GM23338 (cell line): ENCODE data around the gene PRTFDC1. TPM values are rescaled to one million over a fixed set of nuclear protein-coding genes. Genes with fewer than 3 reads are reported as not detected.

Experiments used
- ATAC-seq: fragments of 200-7000 bp; cut with Tn5 transposase; 3 replicates; pipeline ENCODE4 v1.9.1; 2020
- DNase-seq: peaks from one replicate; pipeline ENCODE4 v3.0.0-alpha.2; 2015; ENCODE audit warnings: low spot score
- H2AFZ ChIP-seq: fragments of 200-600 bp; sonication (generic); 2 replicates; pipeline ENCODE4 v1.8.0; 2016; ENCODE audit warnings: antibody characterized with exemption, mild to moderate bottlenecking, moderate library complexity
- H3F3A ChIP-seq: fragments of 200-600 bp; sonication (generic); replicated peaks from 2 replicates; pipeline ENCODE4 v1.8.0; 2017; ENCODE audit warnings: antibody characterized with exemption, mixed run types, low read depth
- H3K27ac ChIP-seq: fragments of 200-600 bp; sonication (generic); 2 replicates; pipeline ENCODE4 v1.6.1; 2016; ENCODE audit warnings: low read depth
- H3K27me3 ChIP-seq: fragments of 200-600 bp; sonication (generic); 2 replicates; pipeline ENCODE4 v1.8.0; 2016; ENCODE audit warnings: mild to moderate bottlenecking, mixed run types, moderate library complexity; ENCODE audit not compliant: insufficient read depth
- H3K36me3 ChIP-seq: fragments of 200-600 bp; sonication (generic); 2 replicates; pipeline ENCODE4 v1.8.0; 2016; ENCODE audit warnings: mild to moderate bottlenecking; ENCODE audit not compliant: insufficient read depth
- H3K4me1 ChIP-seq: fragments of 200-600 bp; sonication (generic); 2 replicates; pipeline ENCODE4 v1.8.0; 2016; ENCODE audit warnings: mild to moderate bottlenecking, moderate library complexity; ENCODE audit not compliant: insufficient read depth
- H3K4me2 ChIP-seq: fragments of 200-600 bp; sonication (generic); 2 replicates; pipeline ENCODE4 v1.7.1; 2017; ENCODE audit warnings: mixed run types
- H3K4me3 ChIP-seq: fragments of 200-600 bp; sonication (generic); 2 replicates; pipeline ENCODE4 v1.6.1; 2016; ENCODE audit warnings: mixed run types
- H3K79me2 ChIP-seq: fragments of 200-600 bp; sonication (generic); replicated peaks from 2 replicates; pipeline ENCODE4 v1.8.0; 2017; ENCODE audit warnings: mild to moderate bottlenecking; ENCODE audit not compliant: insufficient read depth
- H3K9me2 ChIP-seq: fragments of 200-600 bp; sonication (generic); 2 replicates; pipeline ENCODE4 v1.8.0; 2017; ENCODE audit not compliant: insufficient read depth
- H4K20me1 ChIP-seq: fragments of 200-600 bp; sonication (generic); replicated peaks from 2 replicates; pipeline ENCODE4 v1.8.0; 2017; ENCODE audit warnings: mild to moderate bottlenecking; ENCODE audit not compliant: insufficient read depth
- H3K27ac Mint-ChIP-seq: 2 replicates; pipeline ENCODE4 v1.8.0; 2020; ENCODE audit warnings: inconsistent platforms, mild to moderate bottlenecking, moderate library complexity, mixed read lengths
- H3K27me3 Mint-ChIP-seq: 3 replicates; pipeline ENCODE4 v1.8.0; 2022; ENCODE audit warnings: low read depth, mild to moderate bottlenecking, moderate library complexity, mixed read lengths, inconsistent platforms; ENCODE audit not compliant: insufficient read depth, poor library complexity
- H3K36me3 Mint-ChIP-seq: 3 replicates; pipeline ENCODE4 v1.8.0; 2021; ENCODE audit warnings: low read depth, mild to moderate bottlenecking, inconsistent platforms, moderate library complexity, mixed read lengths
- H3K4me1 Mint-ChIP-seq: 3 replicates; pipeline ENCODE4 v1.8.0; 2020; ENCODE audit warnings: mild to moderate bottlenecking, inconsistent platforms, mixed read lengths
- H3K4me3 Mint-ChIP-seq: 3 replicates; pipeline ENCODE4 v1.8.0; 2021; ENCODE audit warnings: moderate library complexity, mild to moderate bottlenecking, inconsistent platforms, mixed read lengths
- H3K9me3 Mint-ChIP-seq: 3 replicates; pipeline ENCODE4 v1.8.0; 2020; ENCODE audit warnings: moderate library complexity, mild to moderate bottlenecking, inconsistent platforms, mixed read lengths
- CREB1 ChIP-seq: fragments of 250-450 bp; sonication (Bioruptor Pico); IDR thresholded peaks from 2 replicates; pipeline ENCODE4 v1.5.0; 2020; ENCODE audit warnings: low read depth, mild to moderate bottlenecking, moderate library complexity
- EZH2 ChIP-seq: fragments of 200-600 bp; sonication (generic); IDR thresholded peaks from one replicate; pipeline ENCODE4 v1.8.0; 2017; ENCODE audit warnings: antibody characterized with exemption, mild to moderate bottlenecking, low read depth; ENCODE audit not compliant: unreplicated experiment
- EZH2phosphoT487 ChIP-seq: fragments of 200-600 bp; sonication (generic); IDR thresholded peaks from one replicate; pipeline ENCODE4 v1.8.1; 2018; ENCODE audit warnings: antibody characterized with exemption; ENCODE audit not compliant: unreplicated experiment
- JUNB ChIP-seq: IDR thresholded peaks from one replicate; pipeline ENCODE4 v1.6.1; 2016; ENCODE audit warnings: antibody characterized with exemption; ENCODE audit not compliant: unreplicated experiment
- NANOG ChIP-seq: IDR thresholded peaks from 2 replicates; pipeline ENCODE4 v1.6.1; 2016; ENCODE audit warnings: antibody characterized with exemption, borderline replicate concordance
- POLR2AphosphoS5 ChIP-seq: IDR thresholded peaks from 2 replicates; pipeline ENCODE4 v1.6.1; 2016; ENCODE audit warnings: antibody characterized with exemption, low read depth
- STAT1 ChIP-seq: IDR thresholded peaks from one replicate; pipeline ENCODE4 v1.6.1; 2016; ENCODE audit warnings: antibody characterized with exemption; ENCODE audit not compliant: unreplicated experiment
- ZNF114 ChIP-seq: fragments of 250-450 bp; sonication (Bioruptor Pico); IDR thresholded peaks from 2 replicates; pipeline ENCODE4 v1.5.0; 2020; ENCODE audit warnings: mild to moderate bottlenecking, moderate library complexity
- ZNF331 ChIP-seq: fragments of 250-450 bp; sonication (Bioruptor Pico); IDR thresholded peaks from 2 replicates; pipeline ENCODE4 v1.5.0; 2020; ENCODE audit warnings: low read depth, mild to moderate bottlenecking, moderate library complexity
- polyA plus RNA-seq: library from polyadenylated mRNA; unstranded; fragments of >200 nt; fragmentation: Nextera tagmentation; extraction: Ambion mirVana; gene quantifications from 2 replicates; pipeline ENCODE4 v1.2.1, GENCODE V29; 2016
- total RNA-seq: library from RNA; depleted of rRNA; stranded (reverse); fragments of >200 nt; shearing (Covaris generic); gene quantifications from 2 replicates; pipeline ENCODE4 v1.2.3, GENCODE V29; 2014
- TF ChIP-seq, protein P1 (sequence below): IDR thresholded peaks from 2 replicates; pipeline ENCODE4 v1.6.1; 2016; ENCODE audit warnings: antibody characterized with exemption
- TF ChIP-seq, protein P2 (sequence below): fragments of 250-450 bp; sonication (Bioruptor Pico); IDR thresholded peaks from 2 replicates; pipeline ENCODE4 v1.5.0; 2020; ENCODE audit warnings: mild to moderate bottlenecking, moderate library complexity
- TF ChIP-seq, protein P3 (sequence below), 2 experiments: fragments of 200-600 bp in 1 of 2; sonication (generic) in 1 of 2; conservative IDR thresholded peaks; 2 replicates each; pipeline versions ENCODE4 v1.5.1 to v1.6.1; 2016 to 2017; ENCODE audit warnings: antibody characterized with exemption in 2 of 2, low read depth in 2 of 2, mild to moderate bottlenecking in 2 of 2, moderate library complexity in 1 of 2

Gene PRTFDC1
- total and polyA plus RNA-seq, 2 experiments from 2014 or later = 7.9 to 9.1 TPM

DNA sequence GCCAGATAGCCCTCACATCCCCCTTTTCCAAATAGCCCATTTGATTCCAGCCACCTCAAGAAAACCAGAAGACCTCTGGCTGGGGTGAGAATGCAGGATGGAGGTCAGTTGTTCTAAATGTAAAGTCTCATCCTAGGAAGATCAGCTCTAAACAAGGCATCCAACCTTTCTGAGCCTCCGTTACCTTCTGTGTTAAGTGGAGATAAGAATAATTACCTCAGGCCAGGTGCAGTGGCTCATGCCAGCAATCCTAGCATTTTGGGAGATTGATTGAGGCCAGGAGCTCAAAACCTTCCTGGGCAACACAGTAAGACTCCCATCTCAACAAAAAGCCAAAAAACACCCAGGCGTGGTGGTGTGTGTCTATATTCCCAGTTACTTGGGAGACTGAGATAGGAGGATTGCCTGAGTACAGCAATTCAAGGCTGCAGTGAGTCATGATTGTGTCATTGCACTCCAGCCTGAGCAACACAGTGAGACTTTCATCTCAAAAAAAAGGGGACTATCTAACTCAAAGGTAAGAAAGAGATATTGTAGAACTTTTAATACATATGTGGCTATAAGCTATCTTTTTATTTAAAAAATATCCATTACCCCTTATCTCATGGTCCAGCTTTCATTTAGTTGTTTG lies 43.5 kb downstream of the PRTFDC1 start (continued):
- TF ChIP-seq ZNF114 (CRISPR knock-in tag) = no peak
- no peak for TF ChIP-seq EZH2
- no peak for TF ChIP-seq NANOG
- TF ChIP-seq CREB1 (CRISPR knock-in tag) = no peak
- TF ChIP-seq, protein P1, sequence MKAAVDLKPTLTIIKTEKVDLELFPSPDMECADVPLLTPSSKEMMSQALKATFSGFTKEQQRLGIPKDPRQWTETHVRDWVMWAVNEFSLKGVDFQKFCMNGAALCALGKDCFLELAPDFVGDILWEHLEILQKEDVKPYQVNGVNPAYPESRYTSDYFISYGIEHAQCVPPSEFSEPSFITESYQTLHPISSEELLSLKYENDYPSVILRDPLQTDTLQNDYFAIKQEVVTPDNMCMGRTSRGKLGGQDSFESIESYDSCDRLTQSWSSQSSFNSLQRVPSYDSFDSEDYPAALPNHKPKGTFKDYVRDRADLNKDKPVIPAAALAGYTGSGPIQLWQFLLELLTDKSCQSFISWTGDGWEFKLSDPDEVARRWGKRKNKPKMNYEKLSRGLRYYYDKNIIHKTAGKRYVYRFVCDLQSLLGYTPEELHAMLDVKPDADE = no peak

DNA sequence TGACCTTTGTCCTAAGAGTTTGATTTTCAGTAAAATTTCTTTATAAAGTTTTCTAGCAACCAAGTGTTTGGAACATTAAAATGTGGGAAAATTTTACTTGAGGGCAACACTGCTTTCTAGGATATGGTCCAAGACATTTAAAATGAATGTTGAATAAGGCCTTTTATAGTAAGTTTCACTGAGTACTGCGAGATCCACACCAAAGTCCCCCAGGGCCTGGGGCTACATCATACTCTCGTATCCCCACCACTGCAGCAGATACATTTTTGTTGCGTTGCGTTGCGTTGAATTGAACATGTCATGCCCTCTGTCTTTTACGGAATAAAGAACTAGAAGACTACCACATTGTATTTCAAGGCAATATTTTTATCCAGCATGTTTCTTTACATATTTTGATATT lies 44.5 kb downstream of the PRTFDC1 start:
- DNase-seq (no peak), ATAC-seq (no peak)
- no peaks in the 10 kb centered on the region for H3K79me2 ChIP-seq
- H4K20me1 ChIP-seq = no peaks in the 10 kb centered on the region
- H3K27ac Mint-ChIP-seq = no peak overlapping the region
- H3K36me3 Mint-ChIP-seq = no peaks in the 10 kb centered on the region
- no peak overlapping the region for H2AFZ ChIP-seq
- H3K36me3 ChIP-seq = no peaks in the 10 kb centered on the region
- no peak overlapping the region for H3K4me3 Mint-ChIP-seq
- no peaks in the 10 kb centered on the region for H3F3A ChIP-seq
- H3K27me3 ChIP-seq = no peaks in the 10 kb centered on the region
- no peak overlapping the region for H3K27ac ChIP-seq
- no peaks in the 10 kb centered on the region for H3K27me3 Mint-ChIP-seq
- no peaks in the 10 kb centered on the region for H3K4me1 ChIP-seq
- H3K9me3 Mint-ChIP-seq = no peaks in the 10 kb centered on the region
- H3K4me2 ChIP-seq = no peak overlapping the region
- H3K9me2 ChIP-seq = no peaks in the 10 kb centered on the region
- H3K4me1 Mint-ChIP-seq = no peaks in the 10 kb centered on the region
- H3K4me3 ChIP-seq = no peak overlapping the region
- TF ChIP-seq NANOG (no peak), JUNB (no peak), STAT1 (no peak), CREB1 (CRISPR knock-in tag) (no peak), ZNF114 (CRISPR knock-in tag) (no peak), EZH2 (no peak), POLR2AphosphoS5 (no peak), ZNF331 (CRISPR knock-in tag) (no peak), EZH2phosphoT487 (no peak)
- TF ChIP-seq, protein P1 = no peak
- TF ChIP-seq, protein P2, sequence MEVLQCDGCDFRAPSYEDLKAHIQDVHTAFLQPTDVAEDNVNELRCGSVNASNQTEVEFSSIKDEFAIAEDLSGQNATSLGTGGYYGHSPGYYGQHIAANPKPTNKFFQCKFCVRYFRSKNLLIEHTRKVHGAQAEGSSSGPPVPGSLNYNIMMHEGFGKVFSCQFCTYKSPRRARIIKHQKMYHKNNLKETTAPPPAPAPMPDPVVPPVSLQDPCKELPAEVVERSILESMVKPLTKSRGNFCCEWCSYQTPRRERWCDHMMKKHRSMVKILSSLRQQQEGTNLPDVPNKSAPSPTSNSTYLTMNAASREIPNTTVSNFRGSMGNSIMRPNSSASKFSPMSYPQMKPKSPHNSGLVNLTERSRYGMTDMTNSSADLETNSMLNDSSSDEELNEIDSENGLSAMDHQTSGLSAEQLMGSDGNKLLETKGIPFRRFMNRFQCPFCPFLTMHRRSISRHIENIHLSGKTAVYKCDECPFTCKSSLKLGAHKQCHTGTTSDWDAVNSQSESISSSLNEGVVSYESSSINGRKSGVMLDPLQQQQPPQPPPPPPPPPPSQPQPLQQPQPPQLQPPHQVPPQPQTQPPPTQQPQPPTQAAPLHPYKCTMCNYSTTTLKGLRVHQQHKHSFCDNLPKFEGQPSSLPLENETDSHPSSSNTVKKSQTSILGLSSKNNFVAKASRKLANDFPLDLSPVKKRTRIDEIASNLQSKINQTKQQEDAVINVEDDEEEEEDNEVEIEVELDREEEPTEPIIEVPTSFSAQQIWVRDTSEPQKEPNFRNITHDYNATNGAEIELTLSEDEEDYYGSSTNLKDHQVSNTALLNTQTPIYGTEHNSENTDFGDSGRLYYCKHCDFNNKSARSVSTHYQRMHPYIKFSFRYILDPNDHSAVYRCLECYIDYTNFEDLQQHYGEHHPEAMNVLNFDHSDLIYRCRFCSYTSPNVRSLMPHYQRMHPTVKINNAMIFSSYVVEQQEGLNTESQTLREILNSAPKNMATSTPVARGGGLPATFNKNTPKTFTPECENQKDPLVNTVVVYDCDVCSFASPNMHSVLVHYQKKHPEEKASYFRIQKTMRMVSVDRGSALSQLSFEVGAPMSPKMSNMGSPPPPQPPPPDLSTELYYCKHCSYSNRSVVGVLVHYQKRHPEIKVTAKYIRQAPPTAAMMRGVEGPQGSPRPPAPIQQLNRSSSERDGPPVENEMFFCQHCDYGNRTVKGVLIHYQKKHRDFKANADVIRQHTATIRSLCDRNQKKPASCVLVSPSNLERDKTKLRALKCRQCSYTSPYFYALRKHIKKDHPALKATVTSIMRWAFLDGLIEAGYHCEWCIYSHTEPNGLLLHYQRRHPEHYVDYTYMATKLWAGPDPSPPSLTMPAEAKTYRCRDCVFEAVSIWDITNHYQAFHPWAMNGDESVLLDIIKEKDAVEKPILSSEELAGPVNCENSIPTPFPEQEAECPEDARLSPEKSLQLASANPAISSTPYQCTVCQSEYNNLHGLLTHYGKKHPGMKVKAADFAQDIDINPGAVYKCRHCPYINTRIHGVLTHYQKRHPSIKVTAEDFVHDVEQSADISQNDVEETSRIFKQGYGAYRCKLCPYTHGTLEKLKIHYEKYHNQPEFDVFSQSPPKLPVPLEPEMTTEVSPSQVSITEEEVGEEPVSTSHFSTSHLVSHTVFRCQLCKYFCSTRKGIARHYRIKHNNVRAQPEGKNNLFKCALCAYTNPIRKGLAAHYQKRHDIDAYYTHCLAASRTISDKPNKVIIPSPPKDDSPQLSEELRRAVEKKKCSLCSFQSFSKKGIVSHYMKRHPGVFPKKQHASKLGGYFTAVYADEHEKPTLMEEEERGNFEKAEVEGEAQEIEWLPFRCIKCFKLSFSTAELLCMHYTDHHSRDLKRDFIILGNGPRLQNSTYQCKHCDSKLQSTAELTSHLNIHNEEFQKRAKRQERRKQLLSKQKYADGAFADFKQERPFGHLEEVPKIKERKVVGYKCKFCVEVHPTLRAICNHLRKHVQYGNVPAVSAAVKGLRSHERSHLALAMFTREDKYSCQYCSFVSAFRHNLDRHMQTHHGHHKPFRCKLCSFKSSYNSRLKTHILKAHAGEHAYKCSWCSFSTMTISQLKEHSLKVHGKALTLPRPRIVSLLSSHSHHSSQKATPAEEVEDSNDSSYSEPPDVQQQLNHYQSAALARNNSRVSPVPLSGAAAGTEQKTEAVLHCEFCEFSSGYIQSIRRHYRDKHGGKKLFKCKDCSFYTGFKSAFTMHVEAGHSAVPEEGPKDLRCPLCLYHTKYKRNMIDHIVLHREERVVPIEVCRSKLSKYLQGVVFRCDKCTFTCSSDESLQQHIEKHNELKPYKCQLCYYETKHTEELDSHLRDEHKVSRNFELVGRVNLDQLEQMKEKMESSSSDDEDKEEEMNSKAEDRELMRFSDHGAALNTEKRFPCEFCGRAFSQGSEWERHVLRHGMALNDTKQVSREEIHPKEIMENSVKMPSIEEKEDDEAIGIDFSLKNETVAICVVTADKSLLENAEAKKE (CRISPR knock-in tag) = no peak
- TF ChIP-seq, protein P3, sequence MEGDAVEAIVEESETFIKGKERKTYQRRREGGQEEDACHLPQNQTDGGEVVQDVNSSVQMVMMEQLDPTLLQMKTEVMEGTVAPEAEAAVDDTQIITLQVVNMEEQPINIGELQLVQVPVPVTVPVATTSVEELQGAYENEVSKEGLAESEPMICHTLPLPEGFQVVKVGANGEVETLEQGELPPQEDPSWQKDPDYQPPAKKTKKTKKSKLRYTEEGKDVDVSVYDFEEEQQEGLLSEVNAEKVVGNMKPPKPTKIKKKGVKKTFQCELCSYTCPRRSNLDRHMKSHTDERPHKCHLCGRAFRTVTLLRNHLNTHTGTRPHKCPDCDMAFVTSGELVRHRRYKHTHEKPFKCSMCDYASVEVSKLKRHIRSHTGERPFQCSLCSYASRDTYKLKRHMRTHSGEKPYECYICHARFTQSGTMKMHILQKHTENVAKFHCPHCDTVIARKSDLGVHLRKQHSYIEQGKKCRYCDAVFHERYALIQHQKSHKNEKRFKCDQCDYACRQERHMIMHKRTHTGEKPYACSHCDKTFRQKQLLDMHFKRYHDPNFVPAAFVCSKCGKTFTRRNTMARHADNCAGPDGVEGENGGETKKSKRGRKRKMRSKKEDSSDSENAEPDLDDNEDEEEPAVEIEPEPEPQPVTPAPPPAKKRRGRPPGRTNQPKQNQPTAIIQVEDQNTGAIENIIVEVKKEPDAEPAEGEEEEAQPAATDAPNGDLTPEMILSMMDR (conservative IDR thresholded peaks at IDR 0.05; ENCODE audit: low read depth in 2 of 2) = no peak
